ENCODE data around the gene DDAH2. TPM values are rescaled to one million over a fixed set of nuclear protein-coding genes. Genes with fewer than 3 reads are reported as not detected.

DDAH2 gene
- total and polyA plus RNA-seq, 10 of the 15 experiments (the other 5 are each of a cell fraction or from before 2014, with no cell fraction given), result 0.35 to 9.9 (median 6.2) TPM

DNA sequence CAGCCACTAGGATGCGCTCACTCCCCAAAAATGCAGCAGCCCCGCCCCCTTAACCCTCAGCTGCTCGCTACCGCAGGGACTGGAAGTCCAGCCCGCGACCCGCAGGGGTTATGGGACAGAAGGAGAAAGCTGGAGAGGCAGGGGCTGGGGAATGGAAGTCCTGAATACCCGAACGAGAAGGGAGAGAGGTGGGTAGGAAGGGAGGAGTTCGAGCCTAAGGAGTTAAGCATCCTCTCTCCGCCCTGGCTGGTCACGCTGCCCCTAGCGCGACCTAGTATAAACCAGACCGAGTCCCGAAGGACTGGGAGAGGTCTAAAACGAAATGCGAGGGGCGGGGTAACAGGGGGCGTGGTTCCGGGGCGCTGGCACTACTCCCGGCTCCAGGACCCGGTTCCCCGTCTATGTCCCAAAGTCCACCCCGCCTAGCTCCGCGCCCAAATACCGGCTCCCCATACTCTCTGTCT, 448 bp upstream of the DDAH2 start (continued):
- TF ChIP-seq YY1 (IDR thresholded peaks at IDR 0.05; ENCODE audit: low read depth, low read length) (peak; percentile 70), YBX1 (IDR thresholded peaks at IDR 0.05) (no peak)

DNA sequence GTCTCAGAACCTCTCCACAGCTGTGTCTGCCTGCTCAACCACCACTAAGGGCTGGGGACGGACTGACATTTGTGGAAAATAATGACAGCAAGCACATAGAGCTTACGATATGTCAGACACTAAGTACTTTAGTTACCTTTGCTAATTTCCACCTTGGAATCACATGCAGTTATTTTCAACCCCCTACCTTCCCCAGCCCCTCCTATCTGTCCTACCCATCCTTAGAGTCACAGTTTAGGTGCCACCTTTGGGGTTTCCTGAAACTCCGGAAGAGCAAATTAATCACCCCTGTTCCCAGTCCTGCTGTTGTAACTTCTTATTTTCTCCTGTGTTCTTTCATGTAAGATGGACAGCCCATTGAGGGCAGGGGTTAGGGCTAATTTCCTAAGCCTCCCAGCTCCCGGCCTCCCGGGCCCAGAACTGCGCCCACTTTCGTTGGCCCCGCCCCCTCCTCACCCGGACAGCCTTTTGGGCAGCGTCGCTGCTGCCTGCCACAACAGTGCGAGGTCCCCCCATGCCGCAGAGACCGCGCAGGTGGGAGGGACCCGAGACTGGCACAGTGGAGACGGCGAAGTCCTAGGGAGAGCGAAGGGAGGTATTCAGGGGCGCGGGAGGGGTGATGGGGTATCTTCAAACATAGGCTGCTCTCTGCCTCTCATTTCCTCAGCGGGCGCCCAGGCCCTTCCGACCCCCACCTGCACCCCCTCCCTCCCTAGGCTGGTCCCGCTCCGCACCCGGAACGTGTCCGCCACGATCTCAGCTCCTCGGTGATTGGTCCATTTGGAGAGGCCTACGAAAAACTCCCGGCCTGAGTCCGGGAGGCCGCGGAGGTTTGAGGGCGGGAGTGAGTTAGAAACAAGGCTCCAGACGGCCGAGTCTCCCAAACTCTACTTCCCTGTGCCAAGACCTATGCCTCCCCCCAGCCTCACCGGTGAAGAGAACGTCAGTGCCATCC, 1.1 kb downstream of the DDAH2 start:
- ChIA-PET CTCF (interaction anchor here (0.6 to 15.8 kb wide), 5 partner anchors 11 to 131 kb away, joined by 4 to 208 read pairs (median 5); partner anchors contain the start of gene MSH5), RAD21 (ENCODE audit: unreplicated experiment) (interaction anchor here (1.4 to 3.6 kb wide), 4 partner anchors 10 to 105 kb away, joined by 5 to 44 read pairs (median 8); no protein-coding TSS in a partner anchor), SMC1A (ENCODE audit: uncharacterized antibody, unreplicated experiment) (interaction anchor here (0.6 to 5.3 kb wide), 4 partner anchors 11 to 102 kb away, joined by 3 to 45 read pairs (median 6); partner anchors contain the start of genes ABHD16A, CLIC1 and MSH5), POLR2A (interaction anchor here (1.0 to 2.8 kb wide), 6 partner anchors 8 to 103 kb away, joined by 3 to 30 read pairs (median 6); partner anchors contain the start of genes ABHD16A, CLIC1 and MSH5)
- H4K20me1 ChIP-seq (ENCODE audit: control insufficient read depth, insufficient read depth), result no peaks in the 10 kb centered on the region
- no peak for ATAC-seq
- peaks cover 0 to 7% of the 10 kb centered on the region in 2 experiments; a peak in 3 of 4 replicates for H3K36me3 ChIP-seq (ENCODE audit: control insufficient read depth in 2 of 2, insufficient read depth in 2 of 2, low read length in 1 of 2)
- no peaks in the 10 kb centered on the region for H3K9me3 ChIP-seq (replicated peaks; ENCODE audit: control insufficient read depth, insufficient read depth, low read length)
- peaks cover under 1% of the 10 kb centered on the region; the same call in 1 of the 2 replicates for H3K79me2 ChIP-seq (ENCODE audit: control insufficient read depth, insufficient read depth, low read length)
- WGBS (ENCODE audit: insufficient coverage, insufficient replicate concordance, low lambda C conversion rate, missing lambda C conversion rate), result 65% methylated on average over 41 of the region's 41 CpGs
- no TSS peak for BruUV-seq (replicated peaks)
- H2AFZ ChIP-seq (ENCODE audit: control insufficient read depth, low read depth, low read length), result no peak overlapping the region
- DNase-seq (ENCODE audit: low read depth, low spot score), result peak; percentile 43
- in situ Hi-C loops (cut with MboI) (no loop called here), intact Hi-C loops (cut with micrococcal nuclease; ENCODE audit: unreplicated experiment) (loop anchor here (2.0 kb wide), 2 partner anchors 41 to 99 kb away; partner anchors contain the start of gene HSPA1B)
- H3K27me3 ChIP-seq (replicated peaks in 1 of 2; ENCODE audit: control insufficient read depth in 2 of 2, insufficient read depth in 2 of 2, low read length in 1 of 2), result no peaks in the 10 kb centered on the region
- H3K4me1 ChIP-seq (ENCODE audit: control insufficient read depth, insufficient read depth, low read length), result peaks cover 24% of the 10 kb centered on the region
- peak overlapping the region; percentile 98 for H3K4me2 ChIP-seq (ENCODE audit: control insufficient read depth, insufficient read depth)
- no peak for FAIRE-seq
- H3K4me3 ChIP-seq, result no peak overlapping the region
- H3K9ac ChIP-seq (ENCODE audit: control insufficient read depth, insufficient read depth, low read length), result no peak overlapping the region
- TF ChIP-seq CREM (IDR thresholded peaks at IDR 0.05; ENCODE audit: low read depth), result 0 out of 2 replicates have a peak, but pooled peaks have one; percentile 2
- TF ChIP-seq HCFC1 (IDR thresholded peaks at IDR 0.05; ENCODE audit: low read length), result no peak
- TF ChIP-seq BMI1 (IDR thresholded peaks at IDR 0.05; ENCODE audit: borderline replicate concordance), result no peak
- TF ChIP-seq RUNX3 (IDR thresholded peaks at IDR 0.05; ENCODE audit: low read length), result peak; percentile 40; the same call in 1 of the 2 replicates
- TF ChIP-seq IRF4 (IDR thresholded peaks at IDR 0.05; ENCODE audit: low read depth, low read length), result 0 out of 2 replicates have a peak, but pooled peaks have one; percentile 43
- peak; percentile 78; the same call in 1 of the 2 replicates for TF ChIP-seq TCF12 (IDR thresholded peaks at IDR 0.05; ENCODE audit: low read depth, low read length)
- no peak for TF ChIP-seq MTA3 (IDR thresholded peaks at IDR 0.05; ENCODE audit: borderline replicate concordance, low read length)
- no peak for TF ChIP-seq FOXM1 (IDR thresholded peaks at IDR 0.05; ENCODE audit: low read depth, low read length)
- H3K27ac ChIP-seq (ENCODE audit: control insufficient read depth, insufficient read depth), result peak overlapping the region; percentile 60
